PFSK-1 (cell line): ENCODE measurements around the gene FBXO34.

Source experiments
- REST ChIP-seq, 2 experiments: IDR thresholded peaks; 2 replicates each; pipeline versions ENCODE4 v1.6.1 to v1.8.0; 2011 to 2012; ENCODE audit warnings: low read depth in 2 of 2, low read length in 2 of 2, control low read depth in 1 of 2, inconsistent platforms in 1 of 2, mild to moderate bottlenecking in 1 of 2, moderate library complexity in 1 of 2; ENCODE audit not compliant: insufficient read depth in 1 of 2
- SIN3A ChIP-seq: IDR thresholded peaks from 2 replicates; pipeline ENCODE4 v1.6.1; 2012; ENCODE audit warnings: mild to moderate bottlenecking, low read length, moderate library complexity, borderline replicate concordance; ENCODE audit not compliant: insufficient read depth
- TAF1 ChIP-seq: IDR thresholded peaks from 2 replicates; pipeline ENCODE4 v1.6.1; 2012; ENCODE audit warnings: low read length, control low read depth, borderline replicate concordance; ENCODE audit not compliant: insufficient read depth

GRCh38 chr14:55240526-55241178 is 30.6 kb upstream of the FBXO34 start:
- no peak for TF ChIP-seq SIN3A
- TF ChIP-seq REST (IDR thresholded peaks at IDR 0.05; ENCODE audit: insufficient read depth in 1 of 2, low read depth in 2 of 2, low read length in 2 of 2) = no peak
- TF ChIP-seq TAF1 = no peak
